Measurements from ENCODE around the gene SNN. TPM values are rescaled to one million over a fixed set of nuclear protein-coding genes. Genes with fewer than 3 reads are reported as not detected.

SNN gene
- total RNA-seq, 2 donors from 2014 or later: 3.3 to 4.9 TPM

DNA sequence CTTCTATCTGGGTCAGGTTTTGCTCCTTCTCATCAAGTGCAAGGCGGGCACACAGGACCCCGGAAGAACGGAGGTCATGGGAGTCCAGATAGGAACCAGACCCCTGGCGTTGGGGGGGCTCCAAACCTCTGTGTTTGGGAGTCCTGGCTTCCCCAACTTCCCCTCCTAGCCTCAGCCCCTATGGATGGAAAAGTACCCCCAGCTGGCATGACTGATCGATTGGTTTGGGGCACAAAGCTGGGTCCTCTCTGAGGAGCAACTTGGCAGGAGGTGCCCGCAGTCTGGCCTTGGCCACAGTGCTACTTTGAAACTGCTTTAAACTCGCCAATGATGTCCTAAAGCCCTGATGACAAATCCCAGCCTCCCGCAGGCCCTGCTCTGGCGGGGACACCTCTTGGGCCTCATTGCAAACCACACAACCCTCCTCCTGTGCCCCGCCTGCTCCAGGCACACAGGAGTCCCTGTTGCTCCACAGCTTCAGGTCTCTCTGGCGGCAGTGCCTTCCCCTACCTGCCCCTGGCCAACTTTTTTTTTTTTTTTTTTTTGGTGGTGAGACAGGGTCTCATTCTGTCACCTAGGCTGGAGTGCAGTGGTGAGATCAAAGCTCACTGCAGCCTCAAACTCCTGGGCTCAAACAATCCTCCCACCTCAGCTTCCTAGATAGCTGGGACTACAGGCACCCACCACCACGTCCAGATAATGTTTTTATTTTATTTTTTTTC is 38.0 kb upstream of the SNN start:
- ATAC-seq (replicated peaks): no peak
- peak overlapping the region; percentile 41 for H3K27ac Mint-ChIP-seq

DNA sequence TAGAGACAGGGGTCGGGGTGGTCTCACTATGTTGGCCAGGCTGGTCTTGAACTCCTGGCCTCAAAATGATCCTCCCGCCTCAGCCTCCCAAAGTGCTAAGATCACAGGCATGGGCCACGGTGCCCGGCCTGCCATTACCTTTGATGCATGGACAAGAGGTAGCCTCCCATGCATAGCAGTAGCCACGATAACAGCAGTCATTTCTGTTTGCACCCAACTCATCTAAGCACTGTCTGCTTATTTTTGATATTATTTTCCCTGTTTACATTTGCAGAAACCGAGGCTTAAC is 37.5 kb upstream of the SNN start:
- H3K4me3 Mint-ChIP-seq: no peak overlapping the region
- no peaks in the 10 kb centered on the region for H3K36me3 Mint-ChIP-seq (ENCODE audit: low read depth)
- no peak for ATAC-seq (replicated peaks)
- H3K27ac Mint-ChIP-seq: peak overlapping the region; percentile 41
- H3K27me3 Mint-ChIP-seq: no peaks in the 10 kb centered on the region
- peaks cover 6% of the 10 kb centered on the region for H3K4me1 Mint-ChIP-seq
- H3K9me3 Mint-ChIP-seq: no peaks in the 10 kb centered on the region

More for the DNA sequence above, 38.0 kb upstream of the SNN start:
- Mint-ChIP-seq H3K9me3 (no peaks in the 10 kb centered on the region), H3K27me3 (no peaks in the 10 kb centered on the region), H3K36me3 (ENCODE audit: low read depth) (no peaks in the 10 kb centered on the region), H3K4me1 (peaks cover 6% of the 10 kb centered on the region), H3K4me3 (no peak overlapping the region)

DNA sequence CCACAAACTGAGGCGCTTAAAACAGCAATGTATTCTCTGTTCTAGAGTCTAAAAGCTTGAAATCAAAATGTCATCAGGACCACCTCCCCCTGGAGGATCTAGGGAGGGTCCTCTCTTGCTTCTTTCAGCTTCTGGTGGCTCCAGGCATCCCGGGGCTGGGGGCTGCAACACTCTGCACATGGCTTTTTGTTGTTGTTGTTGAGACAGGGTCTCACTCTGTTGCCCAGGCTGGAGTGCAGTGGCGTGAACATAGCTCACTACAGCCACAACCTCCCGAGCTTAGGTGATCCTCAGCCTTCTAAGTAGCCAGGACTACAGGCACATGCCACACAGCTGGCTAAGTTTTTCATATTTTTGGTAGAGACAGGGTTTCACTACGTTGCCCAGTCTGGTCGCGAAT is 37.0 kb upstream of the SNN start:
- H3K4me1 Mint-ChIP-seq: peaks cover 6% of the 10 kb centered on the region
- H3K36me3 Mint-ChIP-seq (ENCODE audit: low read depth): no peaks in the 10 kb centered on the region
- no peak for ATAC-seq (replicated peaks)
- H3K27me3 Mint-ChIP-seq: no peaks in the 10 kb centered on the region
- H3K9me3 Mint-ChIP-seq: no peaks in the 10 kb centered on the region
- no peak overlapping the region for H3K4me3 Mint-ChIP-seq
- H3K27ac Mint-ChIP-seq: no peak overlapping the region

DNA sequence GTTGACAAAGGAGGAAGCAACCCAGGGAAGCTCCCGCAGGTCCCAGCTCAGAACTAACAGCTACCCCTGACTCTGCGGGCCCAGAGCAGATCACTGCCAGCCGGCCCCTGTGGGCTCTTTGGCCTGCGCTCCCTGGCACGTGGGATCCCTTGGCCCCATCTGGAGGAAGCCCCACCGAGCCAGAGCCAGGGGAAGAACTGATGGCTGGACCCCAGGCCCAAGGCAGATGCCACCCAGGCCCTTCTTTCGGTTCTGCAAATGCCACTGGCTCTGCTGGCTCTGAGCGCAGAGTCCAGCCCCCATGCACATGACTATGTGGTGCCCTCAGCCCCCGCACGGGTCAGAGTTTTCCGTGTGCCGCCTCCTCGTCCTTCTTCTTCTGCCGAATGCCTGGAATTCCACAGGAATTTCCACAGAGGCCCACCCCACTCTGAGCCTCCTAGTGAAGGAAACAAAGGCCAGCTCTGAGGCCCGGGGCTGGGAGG is 35.8 kb upstream of the SNN start:
- no peaks in the 10 kb centered on the region for H3K27me3 Mint-ChIP-seq
- peaks cover 6% of the 10 kb centered on the region for H3K4me1 Mint-ChIP-seq
- H3K4me3 Mint-ChIP-seq: no peak overlapping the region
- no peaks in the 10 kb centered on the region for H3K9me3 Mint-ChIP-seq
- ATAC-seq (replicated peaks): no peak
- H3K36me3 Mint-ChIP-seq (ENCODE audit: low read depth): no peaks in the 10 kb centered on the region
- H3K27ac Mint-ChIP-seq: no peak overlapping the region

DNA sequence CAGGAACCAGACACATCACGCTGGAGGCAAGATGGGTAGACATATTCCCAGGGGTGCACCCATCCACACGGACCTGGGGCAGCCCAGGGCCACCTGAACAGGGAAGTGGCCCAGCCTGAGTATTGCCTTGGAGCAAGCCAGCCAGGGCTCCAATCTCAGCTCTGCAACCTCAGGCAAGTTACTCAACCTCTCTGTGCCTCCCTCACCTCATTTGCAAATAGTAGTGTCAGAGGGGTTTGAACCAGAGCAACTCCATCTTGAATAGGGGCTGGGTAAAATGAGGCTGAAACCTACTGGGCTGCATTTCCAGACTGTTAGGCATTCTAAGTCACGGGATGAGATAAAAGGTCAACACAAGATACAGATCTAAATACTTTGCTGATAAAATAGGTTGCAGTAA is 35.1 kb upstream of the SNN start:
- H3K27ac Mint-ChIP-seq: no peak overlapping the region
- ATAC-seq (replicated peaks): no peak
- no peaks in the 10 kb centered on the region for H3K9me3 Mint-ChIP-seq
- no peaks in the 10 kb centered on the region for H3K36me3 Mint-ChIP-seq (ENCODE audit: low read depth)
- peaks cover 6% of the 10 kb centered on the region for H3K4me1 Mint-ChIP-seq
- H3K4me3 Mint-ChIP-seq: no peak overlapping the region
- no peaks in the 10 kb centered on the region for H3K27me3 Mint-ChIP-seq

DNA sequence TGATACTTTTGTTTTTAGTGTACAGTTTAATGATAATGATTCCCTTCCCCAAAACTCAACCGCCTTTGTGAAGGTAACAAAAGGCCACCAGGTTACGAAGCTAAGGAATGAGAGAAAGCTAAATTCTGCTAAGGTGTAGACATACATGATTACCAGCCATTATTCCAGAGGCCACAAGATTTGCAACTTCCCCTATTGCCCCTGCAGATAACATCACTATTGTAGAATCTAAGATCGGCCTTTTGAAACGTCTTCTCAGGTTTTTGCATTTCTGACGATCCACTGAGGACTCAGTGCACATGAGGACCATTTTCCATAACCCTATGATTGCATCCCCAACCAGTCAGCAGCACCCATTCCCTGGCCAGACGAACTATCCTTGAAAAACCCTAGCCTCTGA is 33.9 kb upstream of the SNN start:
- peaks cover under 1% of the 10 kb centered on the region for H3K4me1 Mint-ChIP-seq
- no peaks in the 10 kb centered on the region for H3K36me3 Mint-ChIP-seq (ENCODE audit: low read depth)
- H3K9me3 Mint-ChIP-seq: no peaks in the 10 kb centered on the region
- H3K4me3 Mint-ChIP-seq: no peak overlapping the region
- no peaks in the 10 kb centered on the region for H3K27me3 Mint-ChIP-seq
- ATAC-seq (replicated peaks): no peak
- H3K27ac Mint-ChIP-seq: no peak overlapping the region

DNA sequence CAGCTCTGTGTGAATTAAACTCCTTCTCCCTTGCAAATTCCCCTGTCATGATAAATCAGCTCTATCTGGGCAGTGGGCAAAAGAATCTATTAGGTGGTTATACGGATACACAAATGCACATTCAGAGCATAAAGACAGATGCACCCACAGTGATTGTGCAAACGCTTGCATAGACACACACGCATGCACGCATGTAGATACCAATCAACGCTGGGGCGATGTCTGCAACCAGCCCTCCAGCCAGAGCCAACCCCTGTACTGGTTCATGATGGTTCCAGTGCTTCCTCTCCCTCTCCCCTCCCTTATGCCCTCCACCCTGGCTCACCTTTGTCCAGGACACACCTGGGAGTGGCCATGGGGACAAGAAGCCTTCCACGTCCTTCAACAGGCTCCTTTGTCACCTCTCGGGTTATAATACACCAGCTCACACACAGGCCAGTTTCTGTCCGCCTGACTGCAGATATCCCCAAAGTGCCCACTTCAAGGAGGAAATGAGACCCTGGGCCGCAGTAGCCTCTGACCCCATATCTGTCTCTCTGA is 33.1 kb upstream of the SNN start:
- Mint-ChIP-seq H3K4me1 (no peaks in the 10 kb centered on the region), H3K27me3 (no peaks in the 10 kb centered on the region), H3K9me3 (no peaks in the 10 kb centered on the region), H3K36me3 (ENCODE audit: low read depth) (no peaks in the 10 kb centered on the region), H3K4me3 (no peak overlapping the region), H3K27ac (no peak overlapping the region)
- no peak for ATAC-seq (replicated peaks)

DNA sequence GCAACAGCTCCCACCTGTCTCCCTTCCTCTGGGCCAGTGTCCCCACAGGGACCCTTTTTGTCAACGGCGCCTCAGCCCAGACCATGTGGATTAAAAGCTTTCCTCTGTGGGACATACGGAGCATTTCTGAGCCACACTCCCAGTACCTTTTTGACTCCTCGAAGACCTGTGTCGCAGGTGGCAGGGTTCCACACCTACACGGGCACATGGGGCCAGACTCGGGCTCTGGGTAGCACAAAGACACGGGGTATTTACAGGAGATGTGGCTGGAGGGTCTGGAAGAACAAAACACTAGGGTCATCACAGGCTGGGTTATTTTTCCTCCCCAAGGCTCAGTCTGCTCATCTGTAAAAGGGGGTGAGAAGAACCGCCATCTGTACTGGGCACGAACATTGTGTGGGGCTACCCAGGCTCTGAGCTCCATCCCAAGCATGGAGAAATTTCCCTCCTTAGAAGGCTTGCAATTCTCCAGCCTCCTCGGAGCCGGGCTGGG is 32.5 kb upstream of the SNN start:
- Mint-ChIP-seq H3K4me1 (no peaks in the 10 kb centered on the region), H3K9me3 (no peaks in the 10 kb centered on the region), H3K36me3 (ENCODE audit: low read depth) (no peaks in the 10 kb centered on the region), H3K27ac (no peak overlapping the region), H3K27me3 (no peaks in the 10 kb centered on the region), H3K4me3 (no peak overlapping the region)
- no peak for ATAC-seq (replicated peaks)

DNA sequence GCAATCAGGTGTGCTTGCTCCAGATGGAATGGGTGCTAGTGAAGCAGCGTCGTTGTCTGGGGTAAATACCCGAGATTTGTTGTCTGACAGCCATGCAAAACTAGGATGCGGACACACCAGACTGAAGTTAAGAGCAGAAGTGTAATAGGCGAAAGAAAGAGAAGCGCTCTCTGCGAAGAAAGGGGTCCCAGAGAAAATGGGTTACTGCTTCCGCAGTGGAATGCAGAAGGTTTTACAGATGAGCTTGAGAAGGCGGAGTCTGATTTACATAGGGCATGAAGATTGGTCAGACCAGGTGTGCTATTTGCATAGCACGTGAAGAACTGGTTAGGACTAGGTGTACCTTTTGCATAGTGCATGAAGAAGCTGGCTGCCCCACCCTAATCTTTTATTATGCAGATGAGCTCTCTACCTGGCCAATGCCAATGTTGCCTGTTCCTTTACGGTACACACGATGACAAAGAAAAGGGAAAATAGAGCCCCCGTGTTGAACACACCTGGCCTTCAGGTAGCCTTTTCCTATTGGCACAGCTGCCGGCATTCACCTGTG is 32.0 kb upstream of the SNN start:
- no peak overlapping the region for H3K4me3 Mint-ChIP-seq
- H3K4me1 Mint-ChIP-seq: no peaks in the 10 kb centered on the region
- H3K9me3 Mint-ChIP-seq: no peaks in the 10 kb centered on the region
- ATAC-seq (replicated peaks): no peak
- no peaks in the 10 kb centered on the region for H3K36me3 Mint-ChIP-seq (ENCODE audit: low read depth)
- no peak overlapping the region for H3K27ac Mint-ChIP-seq
- H3K27me3 Mint-ChIP-seq: no peaks in the 10 kb centered on the region

DNA sequence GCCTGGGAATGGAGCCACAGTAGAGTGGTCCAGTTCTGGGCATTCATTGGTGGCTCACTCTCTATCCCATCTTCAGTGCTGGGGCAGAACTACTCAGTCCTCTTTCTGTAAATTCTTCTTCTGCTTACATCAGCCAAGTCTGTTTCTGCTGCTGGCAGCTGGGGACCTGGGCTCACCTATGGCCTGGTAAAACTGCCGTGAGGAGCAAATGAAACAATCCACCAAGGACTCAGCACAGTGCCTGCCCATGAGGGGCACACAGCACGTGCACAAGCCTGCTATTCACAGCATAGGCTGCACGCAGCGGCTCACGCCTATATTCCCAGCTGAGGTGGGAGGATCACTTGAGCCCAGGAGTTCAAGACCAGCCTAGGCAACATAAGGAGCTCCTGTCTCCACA is 30.9 kb upstream of the SNN start:
- Mint-ChIP-seq H3K4me3 (no peak overlapping the region), H3K4me1 (no peaks in the 10 kb centered on the region), H3K9me3 (no peaks in the 10 kb centered on the region), H3K27me3 (no peaks in the 10 kb centered on the region), H3K27ac (no peak overlapping the region), H3K36me3 (ENCODE audit: low read depth) (no peaks in the 10 kb centered on the region)
- no peak for ATAC-seq (replicated peaks)

DNA sequence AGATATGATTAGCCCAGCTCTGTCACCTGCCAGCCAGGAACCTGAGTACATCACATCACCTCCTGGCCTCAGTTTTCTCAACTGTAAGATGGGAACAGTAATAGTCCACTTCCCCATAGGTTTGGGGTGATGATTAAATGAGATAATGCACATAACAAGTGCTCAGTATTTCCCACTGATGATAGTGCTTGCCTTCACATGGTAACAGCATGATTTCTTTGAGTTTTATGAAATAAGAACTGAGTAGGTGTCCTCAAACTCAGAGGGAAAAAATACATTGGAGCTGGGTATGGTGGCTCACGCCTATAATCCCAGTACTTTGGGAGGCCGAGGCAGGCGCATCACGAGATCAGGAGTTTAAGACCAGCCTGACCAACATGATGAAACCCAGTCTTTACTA is 30.1 kb upstream of the SNN start:
- no peak overlapping the region for H3K27ac Mint-ChIP-seq
- no peaks in the 10 kb centered on the region for H3K4me1 Mint-ChIP-seq
- H3K9me3 Mint-ChIP-seq: no peaks in the 10 kb centered on the region
- no peaks in the 10 kb centered on the region for H3K36me3 Mint-ChIP-seq (ENCODE audit: low read depth)
- H3K4me3 Mint-ChIP-seq: no peak overlapping the region
- no peaks in the 10 kb centered on the region for H3K27me3 Mint-ChIP-seq
- no peak for ATAC-seq (replicated peaks)

DNA sequence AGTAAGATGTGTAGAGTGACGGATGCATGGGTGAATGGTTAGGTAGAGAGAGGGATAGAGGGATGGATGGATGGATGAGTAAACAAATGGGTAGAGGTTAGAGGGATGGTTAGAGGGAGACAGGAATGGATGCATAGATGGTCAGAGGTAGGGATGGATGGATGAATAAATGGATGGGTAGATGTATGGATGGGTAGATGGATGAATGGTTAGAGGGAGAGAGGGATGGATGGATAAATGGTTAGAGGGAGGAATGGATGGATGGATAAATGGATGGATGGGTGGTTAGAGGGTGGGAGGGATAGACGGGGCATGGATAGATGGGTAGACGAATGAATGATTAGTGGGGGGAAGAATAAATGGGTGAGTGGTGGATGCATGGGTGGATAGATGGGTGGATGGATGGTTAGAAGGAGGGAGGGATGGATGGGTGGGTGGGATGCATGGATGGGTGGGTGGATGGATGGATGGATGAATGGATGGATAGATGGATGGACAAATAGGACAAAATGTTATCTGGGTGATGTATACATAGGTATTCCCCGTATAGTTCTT is 29.2 kb upstream of the SNN start:
- Mint-ChIP-seq H3K4me1 (no peaks in the 10 kb centered on the region), H3K4me3 (no peak overlapping the region), H3K36me3 (ENCODE audit: low read depth) (no peaks in the 10 kb centered on the region), H3K9me3 (no peaks in the 10 kb centered on the region), H3K27me3 (peaks cover 2% of the 10 kb centered on the region), H3K27ac (no peak overlapping the region)
- ATAC-seq (replicated peaks): no peak

DNA sequence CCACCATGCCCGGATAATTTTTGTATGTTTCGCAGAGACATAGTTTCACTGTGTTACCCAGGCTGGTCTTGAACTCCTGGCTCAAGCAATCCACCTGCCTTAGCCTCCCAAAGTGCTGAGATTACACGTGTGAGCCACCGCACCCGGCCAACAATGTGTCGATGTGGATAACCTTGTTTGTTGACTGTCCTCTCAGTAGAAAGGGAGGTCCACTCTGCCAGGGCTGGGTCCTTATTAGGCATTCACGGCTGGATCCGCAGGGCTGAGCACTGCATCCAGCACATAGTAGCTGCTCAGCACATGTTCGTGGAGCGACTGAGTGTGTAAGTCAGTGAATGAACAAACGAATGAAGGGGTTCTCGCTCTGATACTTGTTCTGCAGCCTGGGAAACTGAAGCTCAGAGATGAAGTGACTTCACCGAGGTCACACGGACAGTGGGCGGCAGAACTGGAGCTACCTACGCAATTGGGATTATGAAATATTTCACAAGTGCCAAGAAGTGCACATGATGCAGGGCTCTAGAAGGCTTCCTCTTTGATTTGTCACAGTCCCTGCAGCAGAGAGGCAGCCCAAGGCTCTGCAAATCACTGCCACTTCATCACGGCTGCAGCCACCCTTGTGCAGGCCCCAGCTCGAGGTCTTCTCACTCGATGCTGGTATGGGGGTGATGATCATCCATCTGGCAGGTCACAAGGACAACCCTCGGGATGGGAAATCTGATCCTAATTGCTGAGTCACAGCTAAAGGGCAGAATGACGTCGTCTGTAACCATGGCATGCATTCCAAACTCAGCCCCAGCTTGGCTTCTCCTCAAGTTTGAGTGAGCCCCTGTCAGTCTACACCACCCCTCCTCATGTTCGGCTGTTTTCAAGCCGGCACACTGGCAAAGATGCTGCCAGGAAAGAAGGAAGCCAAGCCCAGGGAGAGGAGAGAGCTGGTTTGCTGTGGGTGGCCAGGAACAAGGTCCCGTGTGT is 28.0 kb upstream of the SNN start:
- H3K27me3 Mint-ChIP-seq: peaks cover 4% of the 10 kb centered on the region

More for the DNA sequence above, 28.0 kb upstream of the SNN start:
- H3K4me3 Mint-ChIP-seq: no peak overlapping the region
- ATAC-seq (replicated peaks): peak; percentile 21
- no peaks in the 10 kb centered on the region for H3K36me3 Mint-ChIP-seq (ENCODE audit: low read depth)
- H3K4me1 Mint-ChIP-seq: no peaks in the 10 kb centered on the region
- no peaks in the 10 kb centered on the region for H3K9me3 Mint-ChIP-seq
- H3K27ac Mint-ChIP-seq: no peak overlapping the region

All from activated T-helper 17 cell treated with anti-CD3 and anti-CD28 coated beads, Interleukin-2, amount 50 U/mL, for 72 hours (primary cell).